ENCODE results near the gene CDH4.
A peak's percentile ranks its signal among the peaks of the same experiment; 100 is the strongest.
"Not testable (repeated sequence)": the region's sequence is repeated elsewhere in the genome, so short reads cannot be mapped to it uniquely, and the experiment has no call there.

Gene CDH4

GRCh38 chr20:61939691-61940360 is 687.8 kb downstream of the CDH4 start:
- DNase-seq (ENCODE audit: low read depth), result no peak
- H3K4me3 ChIP-seq (ENCODE audit: low read depth, low read length), result no peak overlapping the region

DNA sequence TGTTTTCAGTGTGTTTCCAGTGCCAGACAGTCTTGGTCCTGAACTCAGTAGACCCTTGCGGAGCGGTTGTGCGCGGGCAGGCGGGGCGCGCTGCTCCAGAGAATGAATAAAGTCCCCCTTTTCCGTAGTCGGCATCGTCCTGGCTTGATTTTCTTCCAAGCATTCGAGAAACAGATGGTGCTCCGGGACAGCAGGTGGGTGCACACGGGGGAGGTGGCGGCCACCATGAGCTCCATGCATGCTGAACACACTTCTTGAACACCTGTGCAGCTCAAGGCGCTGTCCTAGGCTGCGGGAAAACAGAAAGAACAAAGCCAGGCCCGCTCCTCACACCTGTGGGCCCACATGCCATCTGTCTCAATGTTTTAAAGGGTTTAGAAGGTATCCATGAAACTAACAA is 688.4 kb downstream of the CDH4 start:
- no peak overlapping the region for H3K4me3 ChIP-seq (ENCODE audit: low read depth, low read length)
- no peak for DNase-seq (ENCODE audit: low read depth)

DNA sequence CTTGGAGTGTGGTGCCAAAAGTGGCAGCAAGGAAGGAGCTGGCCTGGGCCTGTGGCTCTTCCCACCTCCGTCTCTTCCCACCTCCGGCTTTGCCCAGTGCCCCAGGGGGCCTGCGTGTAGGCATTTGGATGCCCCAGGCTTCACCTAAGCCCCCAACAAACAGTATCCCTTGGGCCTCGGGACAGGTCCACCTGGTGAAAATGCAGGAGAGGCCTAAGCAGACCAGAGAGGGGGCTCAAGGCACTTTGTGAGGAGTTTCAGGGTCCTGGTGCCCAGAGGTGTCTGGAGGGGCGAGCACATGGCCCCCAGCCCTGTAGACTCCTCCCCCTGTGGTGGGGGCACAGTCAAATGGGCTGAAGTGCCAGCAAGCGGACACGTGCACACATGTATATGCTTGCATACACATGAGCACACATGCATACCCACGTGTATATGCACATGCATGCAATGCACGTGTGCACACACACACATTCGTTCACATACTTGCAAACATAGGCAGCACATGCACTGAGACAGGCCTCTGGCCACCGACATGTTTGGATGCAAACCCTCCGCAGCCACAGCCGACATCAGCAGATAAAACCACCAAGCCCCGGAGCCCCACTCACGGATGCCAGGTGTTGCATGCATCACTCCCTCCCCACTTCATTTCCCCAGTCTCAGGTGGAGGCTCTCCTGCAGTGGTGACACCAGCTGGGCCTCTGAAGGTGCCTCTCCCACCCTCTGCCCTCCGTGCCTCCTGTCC is 689.1 kb downstream of the CDH4 start:
- no peak overlapping the region for H3K4me3 ChIP-seq (ENCODE audit: low read depth, low read length)
- DNase-seq (ENCODE audit: low read depth), result no peak

GRCh38 chr20:61941721-61942405 is 689.8 kb downstream of the CDH4 start:
- no peak for DNase-seq (ENCODE audit: low read depth)
- H3K4me3 ChIP-seq (ENCODE audit: low read depth, low read length), result no peak overlapping the region

GRCh38 chr20:61942526-61942925 is 690.5 kb downstream of the CDH4 start:
- no peak for DNase-seq (ENCODE audit: low read depth)
- H3K4me3 ChIP-seq (ENCODE audit: low read depth, low read length), result no peak overlapping the region

DNA sequence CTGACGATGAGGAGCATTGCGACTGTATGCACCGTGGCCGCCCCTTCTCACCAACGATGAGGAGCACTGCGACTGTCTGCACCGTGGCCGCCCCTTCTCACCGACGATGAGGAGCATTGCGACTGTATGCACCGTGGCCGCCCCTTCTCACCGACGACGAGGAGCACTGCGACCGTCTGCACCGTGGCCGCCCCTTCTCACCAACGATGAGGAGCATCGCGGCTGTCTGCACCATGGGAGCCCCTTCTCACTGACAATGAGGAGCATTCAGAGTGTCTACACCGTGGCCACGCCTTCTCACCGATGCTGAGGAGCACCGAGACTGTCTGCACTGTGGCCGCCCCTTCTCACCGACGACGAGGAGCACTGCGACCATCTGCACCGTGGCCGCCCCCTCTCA is 692.9 kb downstream of the CDH4 start:
- not testable (repeated sequence) for DNase-seq (ENCODE audit: low read depth); H3K4me3 ChIP-seq (ENCODE audit: low read depth, low read length)

DNA sequence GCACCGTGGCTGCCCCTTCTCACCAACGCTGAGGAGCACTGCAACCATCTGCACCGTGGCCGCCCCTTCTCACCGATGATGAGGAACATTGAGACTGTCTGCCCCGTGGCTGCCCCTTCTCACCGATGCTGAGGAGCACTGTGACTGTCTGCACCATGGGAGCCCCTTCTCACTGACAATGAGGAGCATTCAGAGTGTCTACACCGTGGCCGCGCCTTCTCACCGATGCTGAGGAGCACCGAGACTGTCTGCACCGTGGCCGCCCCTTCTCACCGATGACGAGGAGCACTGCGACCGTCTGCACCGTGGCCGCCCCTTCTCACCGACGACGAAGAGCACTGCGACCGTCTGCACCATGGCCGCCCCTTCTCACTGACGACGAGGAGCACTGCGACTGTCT is 693.4 kb downstream of the CDH4 start:
- not testable (repeated sequence) for DNase-seq (ENCODE audit: low read depth); H3K4me3 ChIP-seq (ENCODE audit: low read depth, low read length)

GRCh38 chr20:61948056-61948455 is 696.0 kb downstream of the CDH4 start:
- not testable (repeated sequence) for H3K4me3 ChIP-seq (ENCODE audit: low read depth, low read length); DNase-seq (ENCODE audit: low read depth)

- no peak overlapping the region for H3K4me3 ChIP-seq (ENCODE audit: low read depth, low read length)
- no peak for DNase-seq (ENCODE audit: low read depth)
Measured at GRCh38 chr20:61948586-61949362, 696.7 kb downstream of the CDH4 start.

DNA sequence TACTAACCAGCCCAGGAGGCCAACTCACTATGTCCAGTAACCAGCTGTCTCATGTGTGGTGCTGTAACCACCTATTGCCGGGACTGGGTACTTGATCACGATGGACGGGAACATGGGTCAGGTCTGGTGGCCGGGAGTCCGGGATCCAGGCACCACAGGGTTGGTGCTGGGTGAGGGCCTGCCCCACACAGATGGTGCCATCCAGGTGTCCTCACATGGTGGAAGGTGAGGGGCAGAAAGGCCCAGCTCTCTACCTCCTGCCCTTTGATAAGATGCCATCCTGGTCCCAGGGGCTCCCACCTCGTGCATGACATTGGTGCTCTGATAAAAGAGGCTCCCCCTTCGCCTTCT is 697.3 kb downstream of the CDH4 start:
- no peak for DNase-seq (ENCODE audit: low read depth)
- no peak overlapping the region for H3K4me3 ChIP-seq (ENCODE audit: low read depth, low read length)

- no peak for DNase-seq (ENCODE audit: low read depth)
- H3K4me3 ChIP-seq (ENCODE audit: low read depth, low read length), result no peak overlapping the region
Measured at GRCh38 chr20:61949714-61950640, 697.9 kb downstream of the CDH4 start.

DNA sequence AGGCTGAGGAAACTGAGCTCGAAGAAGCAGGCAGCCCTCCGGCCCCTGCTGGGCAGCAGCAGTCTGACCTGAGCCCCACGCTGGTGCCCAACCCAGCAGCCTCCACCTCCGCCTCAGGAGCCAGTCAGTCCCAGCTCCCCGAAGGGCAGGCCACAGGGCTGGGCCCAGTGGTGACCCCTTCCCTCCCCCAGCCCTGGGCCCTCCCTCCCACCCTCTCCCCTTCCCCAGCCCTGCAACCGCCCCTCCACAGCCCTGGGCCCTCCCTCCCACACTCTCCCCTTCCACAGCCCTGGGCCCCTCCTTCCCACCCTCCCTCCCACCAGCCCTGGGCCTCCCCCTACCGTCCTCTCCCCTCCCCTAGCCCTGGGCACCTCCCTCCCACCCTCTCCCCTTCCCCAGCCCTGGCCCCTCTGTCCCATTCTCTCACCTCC is 698.6 kb downstream of the CDH4 start:
- no peak for DNase-seq (ENCODE audit: low read depth)
- H3K4me3 ChIP-seq (ENCODE audit: low read depth, low read length), result no peak overlapping the region

DNA sequence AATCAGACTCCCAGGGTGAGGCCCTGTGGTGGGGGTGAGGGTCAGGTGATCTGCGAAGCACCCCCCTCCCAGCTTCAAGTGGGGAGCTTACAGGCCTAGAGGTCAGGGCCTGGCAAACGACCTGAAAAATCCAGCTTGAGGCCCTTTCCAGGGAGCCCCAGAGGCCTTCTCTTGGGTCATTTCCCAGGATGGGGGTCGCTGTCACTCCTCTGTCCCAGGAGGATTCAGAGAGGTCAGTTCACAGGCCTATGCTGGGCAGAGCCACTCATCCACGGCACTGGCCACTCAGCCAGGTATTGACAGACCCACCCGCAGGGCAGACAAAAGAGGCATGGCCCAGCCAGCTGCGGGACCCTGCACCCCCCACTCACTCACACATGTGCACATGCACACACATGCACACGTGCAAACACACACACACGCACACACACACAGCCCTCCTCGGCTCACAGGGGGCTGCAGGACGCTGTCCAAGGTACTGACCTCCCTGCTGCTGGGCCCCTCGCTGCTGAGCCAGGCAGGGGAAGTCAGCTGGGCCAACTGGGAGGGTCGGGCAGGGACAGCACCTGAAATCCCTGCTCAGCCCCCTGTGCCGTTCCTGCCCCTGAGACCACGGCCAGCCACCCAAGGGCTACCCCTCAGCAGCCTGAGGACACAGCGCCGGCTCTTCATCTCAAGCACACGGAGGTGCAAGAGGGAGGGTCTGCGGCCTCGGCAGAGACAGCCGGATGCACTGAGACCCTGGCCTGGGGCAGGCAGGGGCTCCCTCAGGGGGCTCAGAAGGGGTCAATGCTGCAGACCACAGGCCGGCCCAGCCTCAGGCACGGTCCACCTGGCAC is 699.9 kb downstream of the CDH4 start:
- H3K4me3 ChIP-seq (ENCODE audit: low read depth, low read length), result no peak overlapping the region
- DNase-seq (ENCODE audit: low read depth), result peak; percentile 13

GRCh38 chr20:61953037-61954021 is 701.3 kb downstream of the CDH4 start:
- no peak overlapping the region for H3K4me3 ChIP-seq (ENCODE audit: low read depth, low read length)
- DNase-seq (ENCODE audit: low read depth), result no peak

DNA sequence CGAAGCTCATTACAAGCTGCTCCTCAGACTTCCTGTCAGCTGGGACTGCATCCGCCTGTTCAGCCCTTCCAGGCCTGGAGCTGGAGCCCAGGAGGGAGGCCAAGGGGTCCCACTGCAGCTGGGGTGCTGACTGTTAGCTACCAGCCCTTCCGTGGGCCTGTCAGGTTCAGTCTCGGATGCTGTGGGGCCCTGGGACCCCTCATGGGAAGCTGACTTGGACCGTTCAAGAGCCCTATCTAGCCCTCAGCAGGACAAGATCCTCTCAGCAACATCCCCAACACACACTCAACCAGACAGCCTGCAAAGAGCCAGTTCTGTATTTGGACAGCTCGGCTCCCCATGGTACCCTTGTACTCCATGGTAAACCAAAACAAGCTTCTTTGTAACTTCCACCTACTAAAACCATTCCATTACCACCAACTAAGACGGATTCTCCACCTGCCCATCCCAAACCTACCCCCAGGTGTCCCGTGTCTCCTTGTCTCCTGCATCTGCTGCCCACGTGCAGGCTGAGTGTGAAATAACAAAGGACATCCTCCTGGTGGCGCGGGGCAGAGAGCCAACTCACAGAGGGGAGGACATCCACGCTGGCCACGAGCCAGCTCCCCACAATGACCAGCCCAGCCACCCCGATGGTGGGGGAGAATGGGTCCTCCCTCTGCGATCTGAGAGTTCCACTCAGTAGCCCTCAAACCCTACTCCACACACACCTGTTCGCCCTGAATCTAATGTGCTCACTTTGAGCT is 702.4 kb downstream of the CDH4 start:
- no peak overlapping the region for H3K4me3 ChIP-seq (ENCODE audit: low read depth, low read length)
- no peak for DNase-seq (ENCODE audit: low read depth)

DNA sequence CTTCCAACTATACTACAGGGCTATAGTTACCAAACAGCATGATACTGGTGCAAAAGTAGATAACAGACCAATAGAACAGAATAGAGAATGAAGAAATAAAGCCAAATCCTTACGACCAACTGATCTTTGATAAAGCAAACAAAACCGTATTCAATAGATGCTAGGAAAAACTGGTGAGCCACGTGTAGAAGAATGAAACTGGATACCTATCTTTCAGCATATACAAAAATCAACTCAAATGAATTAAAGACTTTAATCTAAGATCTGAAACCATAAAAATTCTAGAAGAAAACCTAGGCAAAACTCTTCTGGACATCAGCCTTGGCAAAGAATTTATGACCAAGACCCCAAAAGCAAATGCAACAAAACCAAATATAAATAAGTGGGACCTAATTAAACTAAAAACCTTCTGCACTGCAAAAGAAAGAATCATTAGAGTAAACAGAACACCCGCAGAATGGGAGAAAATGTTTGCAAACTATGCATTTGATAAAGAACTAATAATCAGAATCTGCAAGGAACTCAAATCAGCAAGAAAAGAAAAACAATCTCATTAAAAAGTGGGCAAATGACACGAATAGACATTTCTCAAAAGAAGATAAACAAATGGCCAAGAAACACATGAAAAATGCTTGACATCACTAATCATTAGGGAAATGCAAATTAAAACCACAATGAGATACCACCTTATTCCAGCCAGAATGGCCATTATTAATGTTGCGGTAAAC is 703.8 kb downstream of the CDH4 start:
- DNase-seq (ENCODE audit: low read depth), result no peak
- no peak overlapping the region for H3K4me3 ChIP-seq (ENCODE audit: low read depth, low read length)
